H1 (cell line): ENCODE data around the gene KCNH1. TPM values are rescaled to one million over a fixed set of nuclear protein-coding genes. Genes with fewer than 3 reads are reported as not detected.

Source experiments
- CTCF ChIA-PET: fragments of 300-600 bp; sonication (Branson Sonifier 250); formaldehyde crosslinking; loops from one replicate; lab custom pipeline; 2021; ENCODE audit not compliant: partially characterized antibody; lab: Charles Lee
- POLR2A ChIA-PET: fragments of 300-600 bp; sonication (Branson Sonifier 250); formaldehyde crosslinking; loops from one replicate; lab custom pipeline; 2021; ENCODE audit warnings: inconsistent platforms; ENCODE audit not compliant: partially characterized antibody; lab: Charles Lee
- DNase-seq, 2 experiments: peaks; one replicate each; pipeline versions ENCODE4 v3.0.0 to v3.0.0-alpha.2; 2010 to 2022; ENCODE audit warnings: low spot score in 2 of 2, low read depth in 1 of 2, mixed read lengths in 1 of 2
- FAIRE-seq: peaks from 2 replicates; lab custom pipeline; 2011; peaks lifted over from hg19 to GRCh38; lab: Jason Lieb, UNC
- H2AFZ ChIP-seq: 2 replicates; pipeline ENCODE4 v1.8.1; 2012; ENCODE audit warnings: low read length, inconsistent platforms
- H2AK5ac ChIP-seq: 2 replicates; pipeline ENCODE4 v1.6.1; 2013; ENCODE audit warnings: low read depth, low read length
- H2BK120ac ChIP-seq: replicated peaks from 2 replicates; pipeline ENCODE3; 2013; ENCODE audit warnings: low read depth, low read length, inconsistent platforms
- H2BK12ac ChIP-seq: 2 replicates; pipeline ENCODE4 v1.6.1; 2013; ENCODE audit warnings: low read depth, low read length
- H2BK15ac ChIP-seq: 2 replicates; pipeline ENCODE4 v1.6.1; 2013; ENCODE audit warnings: low read length
- H2BK20ac ChIP-seq: 2 replicates; pipeline ENCODE4 v1.6.1; 2013; ENCODE audit warnings: low read length
- H2BK5ac ChIP-seq: 2 replicates; pipeline ENCODE4 v1.6.1; 2013; ENCODE audit warnings: low read depth, low read length
- H3K14ac ChIP-seq: 2 replicates; pipeline ENCODE4 v1.6.1; 2013; ENCODE audit warnings: inconsistent platforms; ENCODE audit not compliant: insufficient read length
- H3K18ac ChIP-seq: 2 replicates; pipeline ENCODE4 v1.6.1; 2013; ENCODE audit warnings: low read length; ENCODE audit errors: extremely low read depth
- H3K23ac ChIP-seq: 2 replicates; pipeline ENCODE4 v1.6.1; 2013; ENCODE audit warnings: inconsistent platforms; ENCODE audit not compliant: insufficient read length
- H3K23me2 ChIP-seq: 2 replicates; pipeline ENCODE4 v1.6.1; 2013; ENCODE audit warnings: low read depth, low read length
- H3K27ac ChIP-seq: 2 replicates; pipeline ENCODE4 v1.6.1; 2011; ENCODE audit warnings: low read depth, low read length, inconsistent platforms
- H3K27me3 ChIP-seq, 4 experiments: replicated peaks in 1 of 4; 1 replicate in 1 of 4; 2 replicates in 3 of 4; pipeline versions ENCODE4 v1.6.1 to v1.8.1; 2011 to 2013; ENCODE audit warnings: low read length in 3 of 4, mild to moderate bottlenecking in 3 of 4, inconsistent platforms in 2 of 4, mixed read lengths in 2 of 4, moderate library complexity in 1 of 4; ENCODE audit not compliant: control insufficient read depth in 3 of 4, insufficient read depth in 3 of 4; ENCODE audit errors: extremely low read depth in 1 of 4
- H3K36me3 ChIP-seq, 4 experiments: 2 replicates each; pipeline versions ENCODE4 v1.6.1 to v1.8.1; 2011 to 2013; ENCODE audit warnings: mild to moderate bottlenecking in 4 of 4, low read length in 3 of 4, moderate library complexity in 2 of 4, control low read depth in 1 of 4, inconsistent platforms in 1 of 4; ENCODE audit not compliant: insufficient read depth in 4 of 4, control insufficient read depth in 2 of 4
- H3K4ac ChIP-seq: replicated peaks from 2 replicates; pipeline ENCODE3; 2013; ENCODE audit warnings: low read length, low read depth, mixed read lengths, inconsistent platforms; ENCODE audit not compliant: insufficient read length
- H3K4me1 ChIP-seq, 4 experiments: replicated peaks in 1 of 4; 1 replicate in 1 of 4; 2 replicates in 3 of 4; pipeline versions ENCODE4 v1.6.1 to v1.8.1; 2011 to 2013; ENCODE audit warnings: low read length in 3 of 4, inconsistent platforms in 2 of 4, mixed read lengths in 1 of 4; ENCODE audit not compliant: insufficient read depth in 4 of 4, control insufficient read depth in 3 of 4
- H3K4me2 ChIP-seq, 2 experiments: 2 replicates each; pipeline versions ENCODE4 v1.6.1 to v1.8.1; 2011 to 2013; ENCODE audit warnings: low read depth in 2 of 2, low read length in 2 of 2, control low read depth in 1 of 2, inconsistent platforms in 1 of 2, mild to moderate bottlenecking in 1 of 2; ENCODE audit not compliant: insufficient read depth in 1 of 2
- H3K4me3 ChIP-seq, 4 experiments: fragments of 200-600, 300-600 bp in 1 of 4; sonication (generic), shearing (Covaris generic), sonication (Bioruptor Twin) in 1 of 4; 2 replicates each; pipeline versions ENCODE4 v1.5.1 to v1.8.1; 2011 to 2016; ENCODE audit warnings: low read length in 4 of 4, low read depth in 3 of 4, control low read depth in 2 of 4, inconsistent platforms in 2 of 4, mild to moderate bottlenecking in 2 of 4, mixed read lengths in 1 of 4, moderate library complexity in 1 of 4; ENCODE audit not compliant: insufficient read depth in 2 of 4; ENCODE audit errors: extremely low read depth in 1 of 4
- H3K56ac ChIP-seq: replicated peaks from 2 replicates; pipeline ENCODE3; 2013; ENCODE audit warnings: low read depth, mild to moderate bottlenecking, mixed read lengths, low read length, inconsistent platforms; ENCODE audit not compliant: insufficient read length
- H3K79me1 ChIP-seq: 2 replicates; pipeline ENCODE4 v1.6.1; 2013; ENCODE audit warnings: low read depth, low read length, control low read depth
- H3K79me2 ChIP-seq, 2 experiments: 2 replicates each; pipeline versions ENCODE4 v1.6.1 to v1.8.1; 2012 to 2013; ENCODE audit warnings: low read length in 2 of 2, mild to moderate bottlenecking in 2 of 2, inconsistent platforms in 1 of 2; ENCODE audit not compliant: insufficient read depth in 2 of 2, control insufficient read depth in 1 of 2
- H3K9ac ChIP-seq, 4 experiments: replicated peaks in 1 of 4; 1 replicate in 1 of 4; 2 replicates in 3 of 4; pipeline versions ENCODE4 v1.6.1 to v1.8.1; 2011 to 2013; ENCODE audit warnings: low read depth in 3 of 4, low read length in 3 of 4, control low read depth in 2 of 4, mild to moderate bottlenecking in 2 of 4, moderate library complexity in 2 of 4, inconsistent platforms in 1 of 4; ENCODE audit errors: extremely low read depth in 1 of 4
- H3K9me3 ChIP-seq, 2 experiments: 2 replicates each; pipeline versions ENCODE4 v1.6.1 to v1.8.1; 2012 to 2013; ENCODE audit warnings: mild to moderate bottlenecking in 2 of 2, moderate library complexity in 2 of 2, control low read depth in 1 of 2, inconsistent platforms in 1 of 2, low read depth in 1 of 2, low read length in 1 of 2, mixed read lengths in 1 of 2; ENCODE audit not compliant: insufficient read depth in 2 of 2
- H4K20me1 ChIP-seq, 2 experiments: replicated peaks in 1 of 2; 2 replicates each; pipeline versions ENCODE3 to v1.8.1; 2011 to 2013; ENCODE audit warnings: inconsistent platforms in 2 of 2, low read length in 2 of 2, mild to moderate bottlenecking in 1 of 2; ENCODE audit not compliant: insufficient read depth in 2 of 2, control insufficient read depth in 1 of 2
- H4K5ac ChIP-seq: 2 replicates; pipeline ENCODE4 v1.6.1; 2013; ENCODE audit warnings: low read length, low read depth, mixed read lengths, inconsistent platforms; ENCODE audit not compliant: insufficient read length
- H4K8ac ChIP-seq: 2 replicates; pipeline ENCODE4 v1.8.0; 2013; ENCODE audit warnings: mild to moderate bottlenecking, moderate library complexity, low read length, inconsistent platforms; ENCODE audit not compliant: insufficient read depth; ENCODE audit errors: extremely low read depth
- H4K91ac ChIP-seq: replicated peaks from 2 replicates; pipeline ENCODE3; 2013; ENCODE audit warnings: low read length, mixed read lengths, inconsistent platforms; ENCODE audit not compliant: insufficient read length
- CBX5 ChIP-seq: fragments of 300-800, 300-1000 bp; sonication (generic); IDR thresholded peaks from 2 replicates; pipeline ENCODE4 v1.7.1; 2016; ENCODE audit warnings: antibody characterized with exemption, low read length, low read depth
- CBX8 ChIP-seq: fragments of 300-800, 300-1000 bp; sonication (generic); IDR thresholded peaks from 2 replicates; pipeline ENCODE4 v1.7.1; 2016; ENCODE audit warnings: low read depth, low read length, borderline replicate concordance
- EZH2 ChIP-seq: fragments of 200-600 bp; sonication (generic); IDR thresholded peaks from 2 replicates; pipeline ENCODE4 v1.7.1; 2012; ENCODE audit warnings: low read depth, mild to moderate bottlenecking, moderate library complexity, low read length, inconsistent platforms; ENCODE audit not compliant: severe bottlenecking
- HDAC2 ChIP-seq, 2 experiments: fragments of 300-600 bp in 1 of 2; sonication (generic) in 1 of 2; IDR thresholded peaks; 2 replicates each; pipeline ENCODE4 v1.6.1; 2011 to 2012; ENCODE audit warnings: low read depth in 2 of 2, low read length in 2 of 2, mild to moderate bottlenecking in 2 of 2, moderate library complexity in 2 of 2, borderline replicate concordance in 1 of 2, inconsistent platforms in 1 of 2
- JUND ChIP-seq: IDR thresholded peaks from 2 replicates; pipeline ENCODE4 v1.6.1; 2011; ENCODE audit warnings: mild to moderate bottlenecking, improper control_type of control experiment, low read length
- NANOG ChIP-seq: IDR thresholded peaks from 2 replicates; pipeline ENCODE4 v1.6.1; 2011; ENCODE audit warnings: low read length, low read depth, mild to moderate bottlenecking, inconsistent platforms; ENCODE audit not compliant: insufficient read depth, poor library complexity, severe bottlenecking
- RXRA ChIP-seq: IDR thresholded peaks from 2 replicates; pipeline ENCODE4 v1.6.1; 2011; ENCODE audit warnings: low read depth, mild to moderate bottlenecking, low read length, moderate library complexity; ENCODE audit not compliant: insufficient read depth
- SIN3A ChIP-seq, 2 experiments: IDR thresholded peaks in 1 of 2; conservative IDR thresholded peaks in 1 of 2; 2 replicates each; pipeline ENCODE4 v1.6.1; 2011 to 2012; ENCODE audit warnings: low read length in 2 of 2, improper control_type of control experiment in 1 of 2, low read depth in 1 of 2, mild to moderate bottlenecking in 1 of 2
- SP1 ChIP-seq: IDR thresholded peaks from 2 replicates; pipeline ENCODE4 v1.6.1; 2011; ENCODE audit warnings: low read depth, low read length
- SP2 ChIP-seq: IDR thresholded peaks from 2 replicates; pipeline ENCODE4 v1.6.1; 2012; ENCODE audit warnings: mild to moderate bottlenecking, low read length, inconsistent platforms
- SRF ChIP-seq: IDR thresholded peaks from 2 replicates; pipeline ENCODE4 v1.6.1; 2011; ENCODE audit warnings: mild to moderate bottlenecking, low read depth, low read length, moderate library complexity
- WGBS, 2 experiments: shearing (Covaris generic) in 1 of 2; methylation state at CpG; one replicate each; pipeline versions ENCODE4 v1.1.6 to v1.1.7; 2013 to 2015; ENCODE audit warnings: low lambda C conversion rate in 2 of 2, mixed read lengths in 2 of 2, inconsistent platforms in 1 of 2, low coverage in 1 of 2, missing lambda C conversion rate in 1 of 2; ENCODE audit not compliant: insufficient replicate concordance in 2 of 2, insufficient coverage in 1 of 2, insufficient read length in 1 of 2; ENCODE audit errors: extremely low coverage in 1 of 2, missing lambda C conversion rate in 1 of 2; 5-methylcytosine and 5-hydroxymethylcytosine counted together
- polyA plus RNA-seq, 7 experiments: library from polyadenylated mRNA; depleted of rRNA in 3 of 7; stranded (reverse) in 5 of 7; unstranded in 2 of 7; fragments of >200 nt in 5 of 7; fragments of 200-250 nt in 2 of 7; gene quantifications; 1 replicate in 5 of 7; 2 replicates in 1 of 7; 4 replicates in 1 of 7; pipeline versions ENCODE4 v1.2.1 to v1.2.3, GENCODE V29; 2011 to 2013; ENCODE audit warnings: missing spikeins in 2 of 7, mixed read lengths in 2 of 7
- total RNA-seq: library from RNA; stranded (reverse); fragmentation: NEBNext Ultra II Directional; extraction: Animal tissue kit (Norgen Biotek cat#: 25700); gene quantifications from 2 replicates; pipeline ENCODE4 v1.2.1, GENCODE V29; 2021

The KCNH1 gene
- total and polyA plus RNA-seq, 2 of the 8 experiments (the other 6 are each of a cell fraction or from before 2014, with no cell fraction given) = 0.27 to 0.34 TPM

DNA sequence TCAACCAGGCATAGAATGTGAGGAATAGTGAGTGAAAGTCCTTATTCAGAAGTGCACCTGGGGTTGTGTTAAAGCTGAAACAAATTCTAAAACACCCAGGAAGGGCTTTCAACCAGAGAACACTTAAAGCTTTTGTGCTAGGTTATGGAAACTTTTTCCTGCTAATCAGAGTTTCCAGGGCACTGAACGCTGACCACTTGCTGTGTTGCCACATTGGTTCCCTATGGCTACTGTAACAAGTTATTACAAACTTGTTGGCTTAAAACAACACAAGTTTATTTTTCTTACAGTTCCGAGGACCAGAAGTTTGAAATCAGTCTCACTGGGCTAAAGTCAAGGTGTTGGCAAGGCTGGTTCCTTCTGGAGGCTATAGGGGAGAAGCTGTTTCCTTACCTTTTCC is 504.7 kb downstream of the KCNH1 start:
- Histone ChIP-seq H2AK5ac (no peak overlapping the region), H3K27me3 (no peaks in the 10 kb centered on the region), H3K4me3 (no peak overlapping the region), H3K56ac (no peak overlapping the region), H4K20me1 (no peaks in the 10 kb centered on the region), H4K91ac (no peak overlapping the region), H3K79me2 (no peaks in the 10 kb centered on the region), H3K4me1 (no peaks in the 10 kb centered on the region), H2BK12ac (no peak overlapping the region), H4K5ac (no peak overlapping the region)
- no peak for FAIRE-seq
- TF ChIP-seq HDAC2 (IDR thresholded peaks at IDR 0.05; ENCODE audit: borderline replicate concordance in 1 of 2, low read depth in 2 of 2, low read length in 2 of 2) (no peak), EZH2 (no peak), RXRA (no peak), SRF (no peak), NANOG (no peak), JUND (no peak), CBX5 (no peak), CBX8 (no peak), SIN3A (conservative IDR thresholded peaks at IDR 0.05 in 1 of 2, IDR thresholded peaks at IDR 0.05 in 1 of 2; ENCODE audit: low read depth in 1 of 2, low read length in 2 of 2) (no peak), SP1 (no peak), SP2 (no peak)
- TF ChIP-seq, all 59 proteins: peak for 0
- 90% methylated on average over 2 of the region's 2 CpGs; no CpG with 5 or more reads in 1 of the 2 experiments for WGBS, 2 experiments
- Histone ChIP-seq H3K18ac (no peak overlapping the region), H3K36me3 (no peaks in the 10 kb centered on the region), H3K14ac (no peak overlapping the region), H4K8ac (no peak overlapping the region), H3K9ac (no peak overlapping the region), H2BK120ac (no peak overlapping the region), H3K27ac (no peak overlapping the region), H3K4ac (no peak overlapping the region), H2BK20ac (no peak overlapping the region), H2AFZ (no peak overlapping the region), H2BK15ac (no peak overlapping the region), H3K23me2 (no peaks in the 10 kb centered on the region), H3K9me3 (no peaks in the 10 kb centered on the region), H3K79me1 (no peaks in the 10 kb centered on the region), H2BK5ac (no peak overlapping the region), H3K4me2 (no peak overlapping the region), H3K23ac (no peak overlapping the region)
- DNase-seq = no peak
- ChIA-PET POLR2A (no interaction called here), CTCF (interaction anchor here (1.0 kb wide), 1 partner anchor 24 kb away, joined by 3 read pairs; no protein-coding TSS in a partner anchor)
